GM18502 (cell line): ENCODE results near the gene RING1.

ENCODE experiments used
- ATAC-seq: cut with Tn5 transposase; IDR thresholded peaks from one replicate; pipeline ENCODE4 v1.9.1; 2021; ENCODE audit warnings: mild to moderate bottlenecking; ENCODE audit not compliant: unreplicated experiment, poor library complexity

The RING1 gene

GRCh38 chr6:33192105-33192646 is 16.1 kb upstream of the RING1 start, which contains the start of gene COL11A2:
COL11A2 (minus strand) TSS chr6:33192467; CDS start chr6:33192240, 227 bp downstream.
- no peak for ATAC-seq

- no peak for ATAC-seq
Measured at GRCh38 chr6:33192671-33193602, 15.4 kb upstream of the RING1 start.

GRCh38 chr6:33193619-33194018 is 14.7 kb upstream of the RING1 start:
- ATAC-seq, result no peak

- no peak for ATAC-seq
Measured at GRCh38 chr6:33194431-33194979, 13.8 kb upstream of the RING1 start.

GRCh38 chr6:33195304-33196165 is 12.8 kb upstream of the RING1 start:
- no peak for ATAC-seq

- no peak for ATAC-seq
Measured at GRCh38 chr6:33197431-33198048, 10.8 kb upstream of the RING1 start.

- ATAC-seq, result no peak
Measured at GRCh38 chr6:33198159-33198852, 10.0 kb upstream of the RING1 start.

GRCh38 chr6:33198853-33199436 is 9.4 kb upstream of the RING1 start:
- no peak for ATAC-seq

GRCh38 chr6:33199687-33200218 is 8.5 kb upstream of the RING1 start:
- ATAC-seq, result peak; percentile 32

- ATAC-seq, result peak; percentile 54
Measured at GRCh38 chr6:33200219-33201146, 7.8 kb upstream of the RING1 start, which contains the start of the genes RXRB and SLC39A7. RXRB (minus strand) TSS chr6:33200665; CDS start chr6:33200476, 189 bp downstream. SLC39A7 (plus strand) TSS chr6:33200867; CDS start chr6:33201246, 379 bp downstream.

GRCh38 chr6:33201147-33201545 is 7.2 kb upstream of the RING1 start:
- no peak for ATAC-seq

- ATAC-seq, result no peak
Measured at GRCh38 chr6:33201935-33202334, 6.4 kb upstream of the RING1 start.

GRCh38 chr6:33202799-33203198 is 5.5 kb upstream of the RING1 start:
- no peak for ATAC-seq

- no peak for ATAC-seq
Measured at GRCh38 chr6:33203443-33204164, 4.7 kb upstream of the RING1 start.

- no peak for ATAC-seq
Measured at GRCh38 chr6:33204165-33204414, 4.2 kb upstream of the RING1 start.

- peak; percentile 49 for ATAC-seq
Measured at GRCh38 chr6:33204415-33205190, 3.7 kb upstream of the RING1 start, which contains the start of gene HSD17B8. HSD17B8 (plus strand) TSS chr6:33204655; CDS start chr6:33204669, 14 bp downstream.
